KMS-11 (cell line): ENCODE measurements around the gene CSTB.
A peak's percentile ranks its signal among the peaks of the same experiment; 100 is the strongest.

Experiments used
- H2AFZ ChIP-seq: fragments of 200-600 bp; sonication (generic); 2 replicates; pipeline ENCODE4 v1.6.1; 2016; ENCODE audit warnings: antibody characterized with exemption, mixed run types, low read depth
- H3K27ac ChIP-seq: fragments of 200-600 bp; sonication (generic); 2 replicates; pipeline ENCODE4 v1.6.1; 2016; ENCODE audit warnings: mild to moderate bottlenecking, mixed run types
- H3K27me3 ChIP-seq: fragments of 200-600 bp; sonication (generic); 2 replicates; pipeline ENCODE4 v1.6.1; 2017; ENCODE audit warnings: mild to moderate bottlenecking, low read depth, mixed run types, moderate library complexity; ENCODE audit not compliant: insufficient read depth
- H3K36me3 ChIP-seq: fragments of 200-600 bp; sonication (generic); 2 replicates; pipeline ENCODE4 v1.6.1; 2017; ENCODE audit warnings: mild to moderate bottlenecking, mixed run types; ENCODE audit not compliant: insufficient read depth
- H3K4me1 ChIP-seq: fragments of 200-600 bp; sonication (generic); 2 replicates; pipeline ENCODE4 v1.6.1; 2016; ENCODE audit warnings: mild to moderate bottlenecking, low read depth, mixed run types; ENCODE audit not compliant: poor library complexity, severe bottlenecking
- H3K4me2 ChIP-seq: fragments of 200-600 bp; sonication (generic); 2 replicates; pipeline ENCODE4 v1.7.0; 2016; ENCODE audit warnings: mild to moderate bottlenecking, mixed run types
- H3K4me3 ChIP-seq: fragments of 200-600 bp; sonication (generic); IDR thresholded peaks from 2 replicates; pipeline ENCODE4 v1.6.1; 2017; ENCODE audit warnings: low read depth, low read length, mixed read lengths; ENCODE audit not compliant: insufficient read depth
- H3K79me2 ChIP-seq: fragments of 200-600 bp; sonication (generic); 2 replicates; pipeline ENCODE4 v1.6.1; 2016; ENCODE audit warnings: low read depth, mixed run types; ENCODE audit not compliant: insufficient read depth
- H3K9ac ChIP-seq: fragments of 200-600 bp; sonication (generic); 2 replicates; pipeline ENCODE4 v1.6.1; 2016; ENCODE audit warnings: mild to moderate bottlenecking, mixed run types
- H4K20me1 ChIP-seq: fragments of 200-600 bp; sonication (generic); 2 replicates; pipeline ENCODE4 v1.6.1; 2016; ENCODE audit warnings: mild to moderate bottlenecking, mixed run types; ENCODE audit not compliant: insufficient read depth
- TF ChIP-seq, protein P1 (sequence below): fragments of 200-600 bp; sonication (generic); conservative IDR thresholded peaks from 2 replicates; pipeline ENCODE4 v1.6.1; 2017; ENCODE audit warnings: low read depth, mild to moderate bottlenecking, antibody characterized with exemption, low read length, moderate library complexity, mixed read lengths

Gene CSTB

DNA sequence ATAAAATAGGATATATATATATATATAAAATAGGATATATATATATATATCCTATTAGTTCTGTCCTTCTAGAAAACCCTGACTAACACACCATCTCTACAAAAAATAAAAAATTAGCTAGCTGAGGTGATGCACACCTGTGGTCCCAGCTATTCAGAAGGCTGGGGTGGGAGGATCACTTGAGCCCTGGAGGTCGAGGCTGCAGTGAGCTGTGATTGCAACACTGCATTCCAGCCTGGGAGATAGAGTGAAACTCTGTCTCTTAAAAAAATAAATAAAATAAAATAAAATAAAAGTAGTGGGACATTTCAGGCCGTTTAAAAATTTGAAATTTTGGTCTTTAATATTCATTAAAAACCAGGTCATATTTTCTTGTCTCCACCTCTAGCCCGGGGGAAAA is 9.0 kb upstream of the CSTB start:
- H3K36me3 ChIP-seq: no peaks in the 10 kb centered on the region
- H3K4me1 ChIP-seq: peaks cover 41% of the 10 kb centered on the region
- H3K4me3 ChIP-seq: no peak overlapping the region
- no peaks in the 10 kb centered on the region; the same call in 1 of the 2 replicates for H3K27me3 ChIP-seq
- H2AFZ ChIP-seq: no peak overlapping the region
- no peak overlapping the region for H3K27ac ChIP-seq
- H3K4me2 ChIP-seq: no peak overlapping the region
- H3K79me2 ChIP-seq: peaks cover 7% of the 10 kb centered on the region
- no peaks in the 10 kb centered on the region for H4K20me1 ChIP-seq
- TF ChIP-seq, protein P1, sequence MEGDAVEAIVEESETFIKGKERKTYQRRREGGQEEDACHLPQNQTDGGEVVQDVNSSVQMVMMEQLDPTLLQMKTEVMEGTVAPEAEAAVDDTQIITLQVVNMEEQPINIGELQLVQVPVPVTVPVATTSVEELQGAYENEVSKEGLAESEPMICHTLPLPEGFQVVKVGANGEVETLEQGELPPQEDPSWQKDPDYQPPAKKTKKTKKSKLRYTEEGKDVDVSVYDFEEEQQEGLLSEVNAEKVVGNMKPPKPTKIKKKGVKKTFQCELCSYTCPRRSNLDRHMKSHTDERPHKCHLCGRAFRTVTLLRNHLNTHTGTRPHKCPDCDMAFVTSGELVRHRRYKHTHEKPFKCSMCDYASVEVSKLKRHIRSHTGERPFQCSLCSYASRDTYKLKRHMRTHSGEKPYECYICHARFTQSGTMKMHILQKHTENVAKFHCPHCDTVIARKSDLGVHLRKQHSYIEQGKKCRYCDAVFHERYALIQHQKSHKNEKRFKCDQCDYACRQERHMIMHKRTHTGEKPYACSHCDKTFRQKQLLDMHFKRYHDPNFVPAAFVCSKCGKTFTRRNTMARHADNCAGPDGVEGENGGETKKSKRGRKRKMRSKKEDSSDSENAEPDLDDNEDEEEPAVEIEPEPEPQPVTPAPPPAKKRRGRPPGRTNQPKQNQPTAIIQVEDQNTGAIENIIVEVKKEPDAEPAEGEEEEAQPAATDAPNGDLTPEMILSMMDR: no peak
- no peak overlapping the region for H3K9ac ChIP-seq

DNA sequence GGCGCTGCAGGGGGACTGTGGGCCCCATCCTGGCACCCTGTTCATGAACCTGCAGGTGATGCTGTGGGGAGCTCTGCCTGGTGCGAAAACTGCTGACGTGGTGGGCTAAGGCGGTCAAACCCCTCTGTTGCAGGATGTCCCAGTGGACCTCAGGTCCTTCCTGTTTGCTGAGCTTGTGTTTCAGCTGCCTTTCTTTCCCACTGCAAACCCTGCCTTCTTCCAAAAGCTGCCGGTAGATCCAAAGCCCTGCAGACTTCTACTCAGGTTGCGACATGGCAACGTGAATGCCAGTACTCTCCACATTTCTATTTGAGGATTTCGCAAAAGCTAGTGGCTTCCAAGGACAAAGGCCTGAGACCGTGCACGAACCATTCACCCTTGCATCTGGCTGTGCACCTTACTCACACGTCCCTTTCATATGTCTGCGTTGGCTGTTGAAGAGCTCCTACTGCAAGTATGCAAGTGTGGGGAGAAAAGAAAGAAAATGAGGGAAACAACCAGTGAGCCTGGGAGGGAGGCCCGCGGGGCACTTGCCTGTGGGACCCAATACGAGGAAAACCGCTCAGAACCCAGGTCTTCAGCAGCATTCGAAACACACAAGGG is 7.1 kb upstream of the CSTB start:
- Histone ChIP-seq H3K27ac (no peak overlapping the region), H3K4me2 (peak overlapping the region; percentile 2; the same call in 1 of the 2 replicates)
- TF ChIP-seq, protein P1: no peak

DNA sequence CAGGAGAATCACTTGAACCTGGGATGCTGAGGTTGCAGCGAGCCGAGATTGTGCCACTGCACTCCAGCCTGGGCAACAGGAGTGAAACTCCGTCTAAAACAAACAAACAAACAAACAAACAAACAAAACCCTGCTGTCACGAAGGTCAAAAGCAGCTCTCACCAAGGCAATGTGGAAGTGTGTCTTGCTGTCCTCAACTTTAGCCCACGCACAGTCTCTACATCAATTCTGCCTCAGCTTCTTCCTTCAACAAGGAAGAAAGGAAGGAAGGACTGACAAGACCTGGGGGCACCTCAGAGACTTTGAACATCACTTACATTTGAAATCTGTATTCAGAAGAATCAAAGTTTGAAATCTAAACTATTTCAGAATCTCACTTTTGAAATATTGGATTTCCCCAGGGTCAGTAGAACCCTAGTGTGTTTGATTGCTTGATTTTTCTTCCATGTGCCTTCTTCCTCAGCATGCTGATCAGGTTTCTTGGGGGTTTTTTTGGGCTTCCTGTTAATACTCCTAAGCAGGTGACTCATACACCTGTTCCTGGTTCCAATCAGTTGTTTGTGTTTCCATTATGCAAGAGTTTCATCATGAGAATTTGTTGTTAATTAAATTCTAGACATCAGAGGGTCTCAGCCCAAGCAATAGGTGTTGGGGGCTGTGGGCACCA is 6.5 kb upstream of the CSTB start:
- Histone ChIP-seq H3K79me2 (no peaks in the 10 kb centered on the region), H3K27ac (no peak overlapping the region), H3K4me2 (peak overlapping the region; percentile 2; the same call in 1 of the 2 replicates), H3K27me3 (no peaks in the 10 kb centered on the region; the same call in 1 of the 2 replicates), H2AFZ (no peak overlapping the region), H3K36me3 (no peaks in the 10 kb centered on the region), H4K20me1 (no peaks in the 10 kb centered on the region), H3K9ac (no peak overlapping the region), H3K4me3 (no peak overlapping the region), H3K4me1 (peaks cover 54% of the 10 kb centered on the region)
- TF ChIP-seq, protein P1: no peak

More for the DNA sequence above, 7.1 kb upstream of the CSTB start:
- Histone ChIP-seq H3K36me3 (no peaks in the 10 kb centered on the region), H3K9ac (no peak overlapping the region), H3K4me3 (no peak overlapping the region), H4K20me1 (no peaks in the 10 kb centered on the region), H3K79me2 (no peaks in the 10 kb centered on the region), H3K4me1 (peaks cover 54% of the 10 kb centered on the region), H2AFZ (no peak overlapping the region), H3K27me3 (no peaks in the 10 kb centered on the region; the same call in 1 of the 2 replicates)

DNA sequence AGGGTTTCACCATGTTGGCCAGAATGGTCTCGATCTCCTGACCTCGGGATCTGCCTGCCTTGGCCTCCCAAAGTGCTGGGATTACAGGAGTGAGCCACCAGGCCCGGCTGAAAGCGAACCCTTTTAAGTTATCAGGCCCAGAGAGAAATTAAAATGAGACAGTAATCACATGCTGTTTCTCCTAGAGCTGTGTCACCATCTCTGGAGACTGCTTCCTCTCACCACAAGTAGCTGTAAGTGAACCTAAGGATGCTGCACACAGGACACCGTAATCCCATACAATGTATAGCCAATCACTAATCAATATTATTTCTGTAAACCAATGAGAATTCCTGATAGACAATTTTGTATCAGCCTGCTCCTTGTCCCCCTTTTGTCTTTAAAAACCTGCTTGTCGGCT is 5.7 kb upstream of the CSTB start:
- no peaks in the 10 kb centered on the region for H3K79me2 ChIP-seq
- no peak overlapping the region for H3K4me2 ChIP-seq
- no peak overlapping the region for H3K9ac ChIP-seq
- H3K27me3 ChIP-seq: no peaks in the 10 kb centered on the region; the same call in 1 of the 2 replicates
- H2AFZ ChIP-seq: no peak overlapping the region
- H3K36me3 ChIP-seq: no peaks in the 10 kb centered on the region
- no peak overlapping the region for H3K27ac ChIP-seq
- peaks cover 54% of the 10 kb centered on the region for H3K4me1 ChIP-seq
- TF ChIP-seq, protein P1: no peak
- H4K20me1 ChIP-seq: no peaks in the 10 kb centered on the region
- H3K4me3 ChIP-seq: no peak overlapping the region
